IPS-20b (cell line): ENCODE measurements around the gene PAPPA2.

Experiments used
- H3K27ac ChIP-seq: one replicate; pipeline ENCODE4 v1.5.1; 2013; ENCODE audit warnings: low read length
- H3K27me3 ChIP-seq: 2 replicates; pipeline ENCODE4 v1.6.1; 2013; ENCODE audit warnings: mild to moderate bottlenecking, low read length, inconsistent platforms; ENCODE audit not compliant: insufficient read depth
- H3K36me3 ChIP-seq: 2 replicates; pipeline ENCODE4 v1.6.1; 2013; ENCODE audit warnings: low read depth, mild to moderate bottlenecking, inconsistent platforms, low read length, moderate library complexity; ENCODE audit not compliant: insufficient read depth
- H3K4me1 ChIP-seq: 2 replicates; pipeline ENCODE4 v1.6.1; 2013; ENCODE audit warnings: mild to moderate bottlenecking, control low read depth, inconsistent platforms, low read length, moderate library complexity; ENCODE audit not compliant: insufficient read depth
- H3K4me3 ChIP-seq: 2 replicates; pipeline ENCODE4 v1.5.1; 2013; ENCODE audit warnings: mild to moderate bottlenecking, low read length, inconsistent platforms
- H3K9ac ChIP-seq: 2 replicates; pipeline ENCODE4 v1.6.1; 2013; ENCODE audit warnings: low read depth, mild to moderate bottlenecking, inconsistent platforms, low read length, moderate library complexity
- H3K9me3 ChIP-seq: 2 replicates; pipeline ENCODE4 v1.6.1; 2013; ENCODE audit warnings: mild to moderate bottlenecking, low read depth, low read length, inconsistent platforms; ENCODE audit not compliant: insufficient read depth

PAPPA2 gene

GRCh38 chr1:176779992-176780328 is 317.0 kb downstream of the PAPPA2 start:
- Histone ChIP-seq H3K9ac (no peak overlapping the region), H3K27me3 (no peaks in the 10 kb centered on the region), H3K27ac (no peak overlapping the region), H3K4me3 (no peak overlapping the region), H3K9me3 (no peaks in the 10 kb centered on the region), H3K4me1 (no peaks in the 10 kb centered on the region), H3K36me3 (no peaks in the 10 kb centered on the region)

GRCh38 chr1:176783309-176783708 is 320.3 kb downstream of the PAPPA2 start:
- H3K4me1 ChIP-seq = 0 out of 2 replicates have a peak, but pooled peaks cover 3% of the 10 kb centered on the region
- no peaks in the 10 kb centered on the region for H3K36me3 ChIP-seq
- H3K27me3 ChIP-seq = no peaks in the 10 kb centered on the region
- H3K27ac ChIP-seq = no peak overlapping the region
- H3K4me3 ChIP-seq = no peak overlapping the region
- H3K9ac ChIP-seq = no peak overlapping the region
- H3K9me3 ChIP-seq = no peaks in the 10 kb centered on the region

GRCh38 chr1:176785056-176785455 is 322.1 kb downstream of the PAPPA2 start:
- Histone ChIP-seq H3K36me3 (no peaks in the 10 kb centered on the region), H3K4me1 (0 out of 2 replicates have a peak, but pooled peaks cover 3% of the 10 kb centered on the region), H3K27ac (no peak overlapping the region), H3K27me3 (no peaks in the 10 kb centered on the region), H3K9me3 (no peaks in the 10 kb centered on the region), H3K4me3 (no peak overlapping the region), H3K9ac (no peak overlapping the region)

GRCh38 chr1:176785791-176786190 is 322.8 kb downstream of the PAPPA2 start:
- H3K4me1 ChIP-seq = 0 out of 2 replicates have a peak, but pooled peaks cover 3% of the 10 kb centered on the region
- H3K27ac ChIP-seq = no peak overlapping the region
- no peaks in the 10 kb centered on the region for H3K9me3 ChIP-seq
- H3K9ac ChIP-seq = no peak overlapping the region
- no peaks in the 10 kb centered on the region for H3K27me3 ChIP-seq
- H3K4me3 ChIP-seq = no peak overlapping the region
- H3K36me3 ChIP-seq = no peaks in the 10 kb centered on the region

GRCh38 chr1:176786274-176786673 is 323.3 kb downstream of the PAPPA2 start:
- Histone ChIP-seq H3K9ac (no peak overlapping the region), H3K4me1 (0 out of 2 replicates have a peak, but pooled peaks cover 3% of the 10 kb centered on the region), H3K9me3 (no peaks in the 10 kb centered on the region), H3K36me3 (no peaks in the 10 kb centered on the region), H3K4me3 (no peak overlapping the region), H3K27me3 (no peaks in the 10 kb centered on the region), H3K27ac (no peak overlapping the region)

- Histone ChIP-seq H3K4me3 (no peak overlapping the region), H3K4me1 (0 out of 2 replicates have a peak, but pooled peaks cover 3% of the 10 kb centered on the region), H3K27me3 (no peaks in the 10 kb centered on the region), H3K27ac (no peak overlapping the region), H3K9me3 (no peaks in the 10 kb centered on the region), H3K9ac (no peak overlapping the region), H3K36me3 (no peaks in the 10 kb centered on the region)
Measured at GRCh38 chr1:176789571-176790090, 326.7 kb downstream of the PAPPA2 start.

- H3K27me3 ChIP-seq = no peaks in the 10 kb centered on the region
- no peak overlapping the region for H3K27ac ChIP-seq
- no peaks in the 10 kb centered on the region for H3K36me3 ChIP-seq
- H3K9me3 ChIP-seq = no peaks in the 10 kb centered on the region
- no peak overlapping the region for H3K4me3 ChIP-seq
- no peak overlapping the region for H3K9ac ChIP-seq
- 0 out of 2 replicates have a peak, but pooled peaks cover 3% of the 10 kb centered on the region for H3K4me1 ChIP-seq
Measured at GRCh38 chr1:176790786-176791185, 327.8 kb downstream of the PAPPA2 start.

- H3K27ac ChIP-seq = no peak overlapping the region
- H3K36me3 ChIP-seq = no peaks in the 10 kb centered on the region
- no peak overlapping the region for H3K4me3 ChIP-seq
- no peaks in the 10 kb centered on the region for H3K9me3 ChIP-seq
- H3K4me1 ChIP-seq = 0 out of 2 replicates have a peak, but pooled peaks cover 3% of the 10 kb centered on the region
- no peak overlapping the region for H3K9ac ChIP-seq
- no peaks in the 10 kb centered on the region for H3K27me3 ChIP-seq
Measured at GRCh38 chr1:176791906-176792305, 328.9 kb downstream of the PAPPA2 start.

GRCh38 chr1:176794897-176795508 is 332.0 kb downstream of the PAPPA2 start:
- Histone ChIP-seq H3K4me1 (0 out of 2 replicates have a peak, but pooled peaks cover 3% of the 10 kb centered on the region), H3K9me3 (no peaks in the 10 kb centered on the region), H3K9ac (no peak overlapping the region), H3K36me3 (no peaks in the 10 kb centered on the region), H3K4me3 (no peak overlapping the region), H3K27me3 (no peaks in the 10 kb centered on the region), H3K27ac (no peak overlapping the region)

GRCh38 chr1:176795929-176796328 is 333.0 kb downstream of the PAPPA2 start:
- Histone ChIP-seq H3K36me3 (no peaks in the 10 kb centered on the region), H3K9me3 (no peaks in the 10 kb centered on the region), H3K9ac (no peak overlapping the region), H3K4me1 (0 out of 2 replicates have a peak, but pooled peaks cover 3% of the 10 kb centered on the region), H3K27ac (no peak overlapping the region), H3K4me3 (no peak overlapping the region), H3K27me3 (no peaks in the 10 kb centered on the region)

GRCh38 chr1:176796583-176796982 is 333.6 kb downstream of the PAPPA2 start:
- no peak overlapping the region for H3K9ac ChIP-seq
- no peaks in the 10 kb centered on the region for H3K36me3 ChIP-seq
- peaks cover 8% of the 10 kb centered on the region; the same call in 1 of the 2 replicates for H3K4me1 ChIP-seq
- no peak overlapping the region for H3K27ac ChIP-seq
- H3K9me3 ChIP-seq = no peaks in the 10 kb centered on the region
- H3K27me3 ChIP-seq = no peaks in the 10 kb centered on the region
- no peak overlapping the region for H3K4me3 ChIP-seq

GRCh38 chr1:176799327-176799726 is 336.4 kb downstream of the PAPPA2 start:
- Histone ChIP-seq H3K36me3 (no peaks in the 10 kb centered on the region), H3K27ac (no peak overlapping the region), H3K4me1 (peaks cover 12% of the 10 kb centered on the region; the same call in 1 of the 2 replicates), H3K27me3 (no peaks in the 10 kb centered on the region), H3K4me3 (no peak overlapping the region), H3K9me3 (no peaks in the 10 kb centered on the region), H3K9ac (no peak overlapping the region)
